ENCODE results near the gene CGREF1. TPM values are rescaled to one million over a fixed set of nuclear protein-coding genes. Genes with fewer than 3 reads are reported as not detected.
"Not testable (repeated sequence)": the region's sequence is repeated elsewhere in the genome, so short reads cannot be mapped to it uniquely, and the experiment has no call there.

CGREF1 gene
- total RNA-seq, 1 experiment from 2014 or later = 12.9 TPM

GRCh38 chr2:27076323-27076722 is 42.6 kb downstream of the CGREF1 start:
- no peaks in the 10 kb centered on the region for H3K36me3 Mint-ChIP-seq (ENCODE audit: insufficient read depth, unreplicated experiment)
- no peak for DNase-seq (ENCODE audit: unreplicated experiment)
- CTCF ChIA-PET = interaction anchor here (0.6 to 1.7 kb wide), 3 partner anchors 59 to 294 kb away, joined by 3 read pairs; partner anchors contain the start of genes EIF2B4 and SNX17
- H3K9me3 Mint-ChIP-seq (ENCODE audit: unreplicated experiment) = no peaks in the 10 kb centered on the region
- no peak for TF ChIP-seq CTCF (IDR thresholded peaks at IDR 0.05; ENCODE audit: unreplicated experiment)
- H3K4me3 Mint-ChIP-seq (ENCODE audit: unreplicated experiment) = no peak overlapping the region
- H3K27me3 Mint-ChIP-seq (ENCODE audit: insufficient read depth, unreplicated experiment) = peaks cover 28% of the 10 kb centered on the region
- no TSS peak for BruUV-seq (replicated peaks)
- intact Hi-C loops (cut with micrococcal nuclease) = no loop called here
- H3K27ac Mint-ChIP-seq (ENCODE audit: low read depth, unreplicated experiment) = no peak overlapping the region
- peaks cover 15% of the 10 kb centered on the region for H3K4me1 Mint-ChIP-seq (ENCODE audit: insufficient read depth, unreplicated experiment)
- POLR2A ChIA-PET = interaction anchor here (0.9 to 1.2 kb wide), 2 partner anchors 23 to 26 kb away, joined by 3 to 4 read pairs; no protein-coding TSS in a partner anchor

GRCh38 chr2:27075566-27075871 is 43.4 kb downstream of the CGREF1 start:
- H3K27ac Mint-ChIP-seq (ENCODE audit: low read depth, unreplicated experiment); H3K36me3 Mint-ChIP-seq (ENCODE audit: insufficient read depth, unreplicated experiment); DNase-seq (ENCODE audit: unreplicated experiment); H3K9me3 Mint-ChIP-seq (ENCODE audit: unreplicated experiment); H3K4me3 Mint-ChIP-seq (ENCODE audit: unreplicated experiment); BruUV-seq (replicated peaks); H3K4me1 Mint-ChIP-seq (ENCODE audit: insufficient read depth, unreplicated experiment); intact Hi-C loops (cut with micrococcal nuclease); CTCF ChIA-PET: not testable (repeated sequence)
- POLR2A ChIA-PET = interaction anchor here (1.0 kb wide), 1 partner anchor 218 kb away, joined by 3 read pairs; no protein-coding TSS in a partner anchor
- peaks cover 28% of the 10 kb centered on the region for H3K27me3 Mint-ChIP-seq (ENCODE audit: insufficient read depth, unreplicated experiment)

- intact Hi-C loops (cut with micrococcal nuclease) = no loop called here
- no peak for TF ChIP-seq CTCF (IDR thresholded peaks at IDR 0.05; ENCODE audit: unreplicated experiment)
- ChIA-PET POLR2A (interaction anchor here (0.7 to 15.2 kb wide), 5 partner anchors 10 to 219 kb away, joined by 3 to 175 read pairs (median 3); partner anchors contain the start of genes AGBL5 and KHK), CTCF (interaction anchor here (0.6 to 2.9 kb wide), 3 partner anchors 10 to 113 kb away, joined by 3 to 10 read pairs (median 4); no protein-coding TSS in a partner anchor)
- BruUV-seq (replicated peaks) = no TSS peak
- no peak for DNase-seq (ENCODE audit: unreplicated experiment)
- Mint-ChIP-seq H3K27ac (ENCODE audit: low read depth, unreplicated experiment) (no peak overlapping the region), H3K9me3 (ENCODE audit: unreplicated experiment) (no peaks in the 10 kb centered on the region), H3K36me3 (ENCODE audit: insufficient read depth, unreplicated experiment) (peaks cover under 1% of the 10 kb centered on the region), H3K4me1 (ENCODE audit: insufficient read depth, unreplicated experiment) (peaks cover 7% of the 10 kb centered on the region), H3K4me3 (ENCODE audit: unreplicated experiment) (no peak overlapping the region), H3K27me3 (ENCODE audit: insufficient read depth, unreplicated experiment) (peaks cover 28% of the 10 kb centered on the region)
Measured at GRCh38 chr2:27074738-27075565, 44.0 kb downstream of the CGREF1 start.

- CTCF ChIA-PET = interaction anchor here (0.6 to 2.9 kb wide), 4 partner anchors 8 to 225 kb away, joined by 3 to 10 read pairs (median 5); no protein-coding TSS in a partner anchor
- H3K27ac Mint-ChIP-seq (ENCODE audit: low read depth, unreplicated experiment) = no peak overlapping the region
Measured at GRCh38 chr2:27073782-27074181, 45.1 kb downstream of the CGREF1 start.

More at GRCh38 chr2:27073782-27074181, 45.1 kb downstream of the CGREF1 start:
- peaks cover 12% of the 10 kb centered on the region for H3K36me3 Mint-ChIP-seq (ENCODE audit: insufficient read depth, unreplicated experiment)
- H3K4me1 Mint-ChIP-seq (ENCODE audit: insufficient read depth, unreplicated experiment) = peaks cover 17% of the 10 kb centered on the region
- H3K4me3 Mint-ChIP-seq (ENCODE audit: unreplicated experiment) = no peak overlapping the region
- peaks cover 28% of the 10 kb centered on the region for H3K27me3 Mint-ChIP-seq (ENCODE audit: insufficient read depth, unreplicated experiment)
- no peak for TF ChIP-seq CTCF (IDR thresholded peaks at IDR 0.05; ENCODE audit: unreplicated experiment)
- intact Hi-C loops (cut with micrococcal nuclease) = no loop called here
- BruUV-seq (replicated peaks) = no TSS peak
- no peak for DNase-seq (ENCODE audit: unreplicated experiment)
- POLR2A ChIA-PET = interaction anchor here (1.1 to 15.2 kb wide), 4 partner anchors 11 to 60 kb away, joined by 3 to 175 read pairs (median 6); partner anchors contain the start of genes AGBL5 and PREB
- no peaks in the 10 kb centered on the region for H3K9me3 Mint-ChIP-seq (ENCODE audit: unreplicated experiment)
